Measurements from ENCODE around the gene AUH.

AUH gene

GRCh38 chr9:91340395-91340967, 21.2 kb downstream of the AUH start:
- no peak overlapping the region for H3K27ac ChIP-seq
- TF ChIP-seq CTCF (IDR thresholded peaks at IDR 0.05) = no peak

- TF ChIP-seq ZFX (IDR thresholded peaks at IDR 0.05; ENCODE audit: borderline replicate concordance) = no peak
- TF ChIP-seq CTCF (IDR thresholded peaks at IDR 0.05) = no peak
- no peak overlapping the region for H3K27ac ChIP-seq
Measured at GRCh38 chr9:91338681-91339080, 23.0 kb downstream of the AUH start.

GRCh38 chr9:91336786-91337185, 24.9 kb downstream of the AUH start:
- H3K27ac ChIP-seq = no peak overlapping the region
- TF ChIP-seq ZFX (IDR thresholded peaks at IDR 0.05; ENCODE audit: borderline replicate concordance) = no peak
- no peak for TF ChIP-seq CTCF (IDR thresholded peaks at IDR 0.05)

GRCh38 chr9:91334053-91334452, 27.7 kb downstream of the AUH start:
- H3K27ac ChIP-seq = no peak overlapping the region
- no peak for TF ChIP-seq ZFX (IDR thresholded peaks at IDR 0.05; ENCODE audit: borderline replicate concordance)
- TF ChIP-seq CTCF (IDR thresholded peaks at IDR 0.05) = no peak

- no peak for TF ChIP-seq CTCF (IDR thresholded peaks at IDR 0.05)
- TF ChIP-seq ZFX (IDR thresholded peaks at IDR 0.05; ENCODE audit: borderline replicate concordance) = no peak
Measured at GRCh38 chr9:91333551-91333950, 28.2 kb downstream of the AUH start.

GRCh38 chr9:91332546-91333231, 29.0 kb downstream of the AUH start:
- no peak for TF ChIP-seq ZFX (IDR thresholded peaks at IDR 0.05; ENCODE audit: borderline replicate concordance)
- no peak for TF ChIP-seq CTCF (IDR thresholded peaks at IDR 0.05)
- H3K27ac ChIP-seq = no peak overlapping the region

More at GRCh38 chr9:91333551-91333950, 28.2 kb downstream of the AUH start:
- H3K27ac ChIP-seq = no peak overlapping the region

GRCh38 chr9:91331849-91332248, 29.9 kb downstream of the AUH start:
- H3K27ac ChIP-seq = no peak overlapping the region
- no peak for TF ChIP-seq CTCF (IDR thresholded peaks at IDR 0.05)
- no peak for TF ChIP-seq ZFX (IDR thresholded peaks at IDR 0.05; ENCODE audit: borderline replicate concordance)

All from 22Rv1 (cell line).